GM19239 (cell line): ENCODE measurements around the gene CAPZB.

Experiments used
- DNase-seq: peaks from one replicate; pipeline ENCODE4 v3.0.0; 2011; ENCODE audit warnings: low spot score; ENCODE audit not compliant: insufficient read length
- FAIRE-seq: peaks from 2 replicates; lab custom pipeline; 2011; peaks lifted over from hg19 to GRCh38; lab: Jason Lieb, UNC

The CAPZB gene

DNA sequence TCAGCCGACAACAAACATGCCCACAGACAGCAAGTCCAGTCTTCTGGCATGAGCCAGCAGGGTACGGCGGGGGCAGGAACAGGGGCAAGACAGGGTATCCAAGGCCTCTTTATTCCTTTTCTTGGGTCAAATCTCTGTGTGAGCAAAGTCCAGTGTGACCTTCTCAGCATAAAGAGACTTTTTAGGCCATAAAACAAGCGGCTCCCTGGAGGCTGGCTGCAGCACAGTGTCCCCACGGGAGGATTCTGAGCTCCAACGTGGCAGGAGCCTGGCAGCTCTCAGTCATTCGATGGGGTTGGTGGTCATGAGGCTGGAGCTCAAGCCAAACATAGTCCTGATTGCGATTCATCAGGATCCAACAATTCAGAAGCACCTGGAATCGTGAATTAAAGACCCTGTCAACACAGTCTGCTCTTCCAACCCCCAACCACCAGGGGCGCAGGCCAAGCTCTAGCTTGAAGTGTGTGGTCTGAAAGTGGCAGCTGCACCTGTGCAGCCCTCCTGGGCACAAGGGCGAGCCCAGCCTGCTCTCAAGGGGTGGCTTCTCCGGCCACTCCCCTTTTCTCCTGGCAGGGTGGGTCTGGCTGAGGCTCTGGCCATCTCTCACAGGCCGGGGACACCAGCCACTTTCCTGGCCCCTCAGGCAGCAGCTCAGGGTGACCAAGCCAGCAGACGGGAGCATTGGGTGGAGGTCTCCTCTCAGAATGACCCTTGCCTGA, 111.1 kb downstream of the CAPZB start:
- no peak for FAIRE-seq

DNA sequence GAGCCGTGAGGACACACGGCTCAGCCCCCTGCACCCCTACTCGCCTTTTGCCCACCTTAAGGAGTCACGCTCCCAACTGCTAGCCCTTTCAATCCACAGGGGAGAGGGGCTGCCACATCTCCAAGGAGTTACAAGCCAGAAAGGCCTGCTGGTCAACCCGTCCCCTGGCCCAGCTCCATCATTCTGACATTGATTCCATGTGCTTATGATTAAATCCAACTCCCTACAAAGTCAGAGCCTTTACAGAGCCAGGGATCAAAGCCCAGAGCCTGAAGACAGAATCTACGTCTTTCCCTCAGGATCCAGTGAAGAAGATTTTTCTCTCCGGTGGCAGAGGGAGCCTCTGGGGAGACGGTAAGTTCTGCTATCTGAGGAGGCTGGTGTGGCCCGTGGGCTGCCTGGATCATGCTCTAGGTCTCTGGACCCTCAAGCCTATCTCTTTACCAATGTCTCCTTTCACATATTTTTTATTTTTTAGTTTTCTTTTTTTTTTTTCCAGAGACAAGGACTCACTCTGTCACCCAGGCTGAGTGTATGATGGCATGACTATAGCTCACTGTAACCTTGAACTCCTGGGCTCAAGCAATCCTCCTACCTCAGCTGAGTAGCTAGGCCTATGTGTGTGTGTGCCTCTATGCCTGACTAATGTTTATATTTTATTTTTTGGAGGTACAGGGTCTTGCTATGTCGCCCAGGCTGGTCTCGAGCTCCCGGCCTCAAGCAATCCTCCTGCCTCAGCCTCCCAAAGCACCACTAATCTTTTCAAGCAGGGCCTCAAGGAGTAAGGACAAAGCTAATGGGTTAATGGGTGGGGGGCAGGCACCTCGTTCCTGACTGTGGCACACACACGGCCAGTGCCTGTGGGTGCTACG, 111.9 kb downstream of the CAPZB start:
- FAIRE-seq (no peak), DNase-seq (no peak)

More for the DNA sequence above, 111.1 kb downstream of the CAPZB start:
- no peak for DNase-seq

DNA sequence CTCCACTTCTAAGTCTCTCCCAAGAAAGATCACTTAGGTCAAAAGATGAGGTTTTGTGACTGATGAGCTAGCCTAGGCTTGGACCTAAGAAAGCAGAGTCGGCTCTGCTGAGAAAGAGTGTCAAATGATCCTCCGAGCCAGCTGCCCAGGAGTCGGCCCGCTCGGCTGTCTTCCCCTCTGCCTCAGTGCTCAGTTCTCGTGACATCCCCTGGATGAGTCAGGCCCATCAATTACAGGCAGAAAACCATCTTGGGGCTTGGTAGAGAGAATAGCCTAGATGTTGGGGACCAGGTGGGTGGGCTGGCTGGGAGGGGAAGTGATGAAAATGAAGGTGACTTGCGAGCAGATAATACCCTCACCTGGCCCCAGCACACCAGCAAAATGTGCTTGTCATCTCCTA, 112.7 kb downstream of the CAPZB start:
- DNase-seq (no peak), FAIRE-seq (no peak)

DNA sequence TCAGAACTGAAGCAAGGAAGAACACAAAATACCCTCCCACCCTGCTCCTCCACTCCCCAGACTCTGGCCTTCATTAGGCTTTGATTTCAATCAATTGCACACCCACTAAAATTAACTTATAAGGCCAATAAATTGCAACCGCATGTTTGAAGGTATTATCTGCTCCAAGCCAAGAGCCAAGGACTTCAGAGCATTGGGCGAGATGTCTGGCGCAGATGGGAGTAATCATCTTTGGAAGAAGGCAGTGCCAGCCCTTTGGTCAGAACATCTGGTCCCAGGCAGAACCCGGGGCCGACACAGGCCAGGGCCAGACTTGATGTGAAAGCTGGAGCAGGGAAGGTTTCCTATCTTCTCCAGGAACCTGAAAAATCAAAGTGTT, 113.2 kb downstream of the CAPZB start:
- no peak for DNase-seq
- FAIRE-seq, result no peak

DNA sequence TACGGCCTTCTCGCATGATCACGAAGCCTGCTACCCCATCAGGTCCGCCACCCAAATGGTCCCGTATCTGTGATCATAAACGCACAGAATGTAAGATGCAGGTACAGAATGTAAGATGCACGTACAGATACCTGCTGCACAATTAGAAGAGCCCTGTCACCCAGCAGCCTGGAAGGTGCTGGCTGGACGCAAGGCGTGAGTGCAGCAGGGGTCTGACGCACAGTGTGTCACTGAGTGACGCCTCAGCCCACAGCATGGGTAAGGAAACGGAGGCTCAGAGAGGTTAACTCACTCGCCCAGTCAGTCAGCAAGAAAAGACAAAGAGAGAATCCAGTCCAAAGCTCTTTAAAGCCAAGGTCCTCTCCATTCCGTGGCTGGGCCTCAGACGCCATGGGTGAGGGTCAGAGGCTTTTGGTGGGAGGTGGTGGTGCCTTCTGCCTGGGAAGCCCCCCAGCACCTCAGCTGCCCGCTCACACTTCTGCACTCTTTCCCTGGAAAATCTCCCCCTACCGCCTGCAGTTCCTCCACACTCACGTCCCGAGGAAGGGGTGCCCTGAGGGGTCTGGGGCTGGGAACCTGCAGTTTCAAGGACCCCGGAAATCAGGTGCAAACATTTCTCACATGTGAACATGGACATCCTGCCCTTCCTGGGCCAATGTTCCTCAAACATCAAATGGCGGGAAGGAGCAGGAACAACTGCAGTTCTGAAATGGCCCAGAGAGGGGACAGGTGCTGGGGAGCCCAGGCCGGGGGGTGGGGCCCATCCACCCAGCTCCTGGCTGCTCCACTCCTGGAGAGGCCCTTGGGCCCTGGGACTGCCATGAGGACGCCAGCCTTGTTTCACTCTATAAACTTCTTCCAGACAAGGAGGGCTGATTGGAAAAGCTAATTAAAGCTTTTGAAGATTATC, 113.9 kb downstream of the CAPZB start:
- no peak for DNase-seq
- FAIRE-seq, result no peak

DNA sequence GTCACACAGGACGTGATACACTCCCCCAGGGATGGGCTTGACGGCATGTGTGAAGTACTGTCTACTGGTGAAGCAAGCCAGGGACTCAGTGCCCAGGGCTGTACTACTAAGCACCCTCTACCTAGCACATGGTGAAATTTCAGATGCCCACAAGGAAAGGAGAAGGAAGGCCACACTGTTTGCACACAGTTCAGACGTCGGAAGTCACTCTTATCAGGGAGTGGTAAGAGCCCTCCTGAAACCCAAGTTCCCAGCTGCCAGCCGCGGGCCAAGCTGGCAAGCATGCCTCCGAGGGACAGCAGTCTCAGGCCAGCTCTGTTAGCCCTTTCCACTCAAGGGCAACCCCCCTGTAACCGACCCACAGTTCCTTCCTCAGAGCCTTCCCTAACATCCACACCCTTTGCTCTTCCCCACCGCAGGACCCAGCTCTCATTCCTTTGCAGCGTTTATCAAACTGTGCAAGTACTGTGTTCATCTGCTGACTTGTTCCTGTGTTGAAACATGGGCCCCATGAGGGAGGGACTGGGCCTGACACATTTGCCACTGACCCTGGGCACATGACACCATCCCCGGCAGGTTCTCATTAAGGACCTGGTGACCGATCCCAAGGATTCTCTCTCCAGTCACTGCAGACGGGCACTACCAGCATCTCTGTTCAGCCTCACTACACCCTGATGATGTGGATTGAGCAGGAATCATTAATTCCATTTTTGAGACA, 114.7 kb downstream of the CAPZB start:
- no peak for DNase-seq
- FAIRE-seq, result no peak

DNA sequence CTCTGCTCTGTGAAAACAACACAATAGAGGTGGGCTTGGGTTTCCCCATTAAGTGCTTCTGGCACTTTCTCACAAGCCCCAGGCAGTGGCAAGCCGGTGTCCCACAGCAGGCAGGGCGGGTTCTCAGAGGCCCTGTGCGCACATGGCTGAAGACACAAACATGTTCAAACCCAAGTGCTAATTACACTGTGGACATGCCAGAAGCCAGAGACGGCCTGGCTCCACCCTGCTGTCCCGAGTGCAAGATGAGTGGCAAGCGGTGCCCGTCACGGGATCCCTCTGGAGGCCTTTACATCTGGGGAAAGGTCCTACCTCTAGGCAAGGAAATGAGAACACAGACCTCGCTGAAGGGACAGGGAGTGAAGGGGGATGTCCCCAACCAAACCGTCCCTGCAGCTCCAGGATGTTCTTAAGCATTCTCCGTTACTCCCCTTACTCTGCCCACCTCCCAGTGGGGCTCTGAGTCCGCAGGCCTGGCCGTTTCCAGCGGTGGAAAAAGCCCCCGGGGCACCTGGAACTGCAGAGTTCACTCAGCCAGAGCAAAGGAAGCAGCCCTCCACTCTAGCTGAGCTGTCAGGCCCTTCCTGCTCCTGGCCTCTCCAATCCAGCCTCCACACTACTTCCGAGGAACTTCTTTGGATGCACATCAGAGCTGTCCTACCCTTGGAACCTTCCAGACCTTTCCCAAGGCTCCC, 115.8 kb downstream of the CAPZB start:
- DNase-seq (no peak), FAIRE-seq (no peak)

DNA sequence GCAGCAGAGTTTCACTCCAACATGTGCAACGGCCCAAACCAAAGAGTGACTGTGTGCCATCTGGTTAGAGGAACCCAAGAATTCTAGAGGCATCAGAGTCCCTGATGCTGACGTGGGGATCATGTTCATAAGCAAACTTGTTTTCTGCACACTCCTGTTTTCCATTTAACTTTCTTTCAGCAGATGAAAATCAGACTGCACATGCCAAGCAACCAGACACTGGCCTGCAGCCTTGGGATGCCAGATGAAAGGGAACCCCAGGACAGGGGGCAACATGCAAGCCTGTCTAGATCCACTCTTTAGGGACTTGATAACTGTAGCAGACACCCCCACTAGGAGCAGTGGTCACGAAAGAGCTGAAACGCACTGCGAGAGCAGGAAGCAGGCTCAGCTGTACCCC, 116.4 kb downstream of the CAPZB start:
- DNase-seq (no peak), FAIRE-seq (no peak)

DNA sequence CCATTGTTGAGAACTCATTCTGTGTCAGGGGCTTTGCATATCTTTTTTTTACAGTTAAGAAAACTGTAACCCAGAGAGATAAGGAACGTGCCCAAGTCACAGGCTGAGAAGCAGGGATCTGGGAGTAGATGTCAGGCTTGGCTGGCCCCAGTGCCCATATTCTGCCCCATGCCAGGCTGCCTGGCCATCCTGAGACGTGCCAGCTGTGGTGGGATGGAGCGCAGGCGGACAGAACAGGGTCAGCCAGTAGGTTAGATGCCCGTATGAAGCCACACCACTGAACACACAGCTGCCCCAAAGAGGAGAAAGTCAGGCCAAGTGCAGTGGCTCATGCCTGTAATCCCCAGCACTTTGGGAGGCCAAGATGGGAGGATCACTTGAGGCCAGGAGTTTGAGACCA, 117.3 kb downstream of the CAPZB start:
- DNase-seq (no peak), FAIRE-seq (no peak)

DNA sequence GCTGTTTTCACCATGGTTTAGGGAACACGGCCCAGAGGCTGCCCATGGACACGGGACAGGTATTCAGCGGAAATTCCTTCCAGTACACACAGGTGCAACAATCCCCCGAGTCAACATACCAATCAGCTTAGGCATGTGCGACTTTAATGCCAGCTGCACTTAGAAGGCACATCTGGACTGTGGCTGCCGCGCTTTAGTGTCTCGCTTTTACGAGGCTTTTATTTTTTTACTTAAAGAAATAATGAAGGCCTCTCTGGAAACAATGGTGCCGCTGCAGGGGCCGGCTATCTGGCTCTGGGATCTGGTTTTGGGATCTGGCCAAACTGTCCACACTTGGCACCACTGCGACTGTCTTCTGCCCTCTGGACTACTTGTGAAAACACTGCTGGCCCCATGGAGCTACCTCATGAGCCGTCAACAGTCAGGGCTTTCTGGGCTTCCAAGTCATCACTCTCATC, 117.7 kb downstream of the CAPZB start:
- DNase-seq (no peak), FAIRE-seq (no peak)

DNA sequence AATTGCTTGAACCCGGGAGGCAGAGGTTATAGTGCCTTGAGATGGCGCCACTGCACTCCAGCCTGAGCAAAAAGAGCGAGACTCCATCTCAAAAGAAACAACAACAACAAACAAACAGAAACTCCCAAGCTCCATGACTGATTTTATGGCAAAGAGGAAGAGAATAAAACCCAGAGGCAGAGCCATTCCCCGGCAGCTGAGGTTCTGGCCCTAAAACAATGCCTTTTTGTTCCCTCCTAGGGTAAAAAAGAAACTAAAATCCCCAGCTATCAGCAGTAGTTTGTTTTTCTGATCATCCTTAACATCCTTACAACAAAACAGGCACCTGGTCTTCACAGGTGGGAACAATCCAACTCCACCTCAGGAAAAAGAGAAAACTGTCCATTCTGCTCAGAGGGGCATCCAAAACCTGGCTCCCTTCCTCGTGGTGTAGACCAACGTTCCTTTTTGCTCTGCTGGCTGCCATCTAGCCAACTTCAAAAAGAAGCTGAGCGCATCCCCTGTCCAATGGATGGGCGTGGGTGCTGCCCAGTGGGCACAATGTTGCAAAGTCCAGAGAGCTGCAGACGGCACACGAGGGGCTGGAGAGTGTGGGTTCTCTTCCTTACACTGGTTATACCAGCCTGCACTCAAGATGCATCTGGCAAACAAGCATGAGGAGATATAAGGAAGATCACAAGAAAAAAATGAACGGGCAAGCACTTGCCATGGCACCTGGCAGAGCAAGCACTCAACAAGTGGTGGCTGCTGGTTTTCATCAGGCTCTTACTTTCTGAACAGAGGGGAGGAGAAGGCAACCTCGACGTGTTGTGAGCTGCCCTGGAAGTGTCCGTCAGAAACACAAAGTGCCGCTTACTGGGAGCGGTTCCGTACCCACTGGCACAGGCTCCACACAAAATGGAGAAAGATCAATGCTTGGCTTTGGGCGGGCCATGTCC, 118.5 kb downstream of the CAPZB start:
- FAIRE-seq, result no peak
- no peak for DNase-seq

DNA sequence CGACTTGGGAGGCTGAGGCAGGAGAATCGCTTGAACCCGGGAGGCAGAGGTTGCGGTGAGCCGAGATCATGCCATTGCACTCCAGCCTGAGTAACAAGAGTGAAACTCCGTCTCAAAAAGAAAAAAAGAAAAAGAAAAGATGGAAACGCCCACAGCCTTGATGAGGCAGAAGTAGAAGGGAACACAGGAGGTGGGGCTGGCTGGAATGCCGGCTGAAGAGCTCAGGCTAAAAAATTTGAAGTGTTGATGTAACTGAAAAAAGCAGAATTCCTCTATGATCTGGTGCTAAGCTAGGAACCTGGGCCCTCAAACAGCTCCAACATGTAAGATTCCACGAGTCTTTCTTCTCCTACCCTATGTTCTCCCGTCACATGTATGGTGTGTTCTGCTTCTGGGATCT, 119.6 kb downstream of the CAPZB start:
- FAIRE-seq (no peak), DNase-seq (no peak)

DNA sequence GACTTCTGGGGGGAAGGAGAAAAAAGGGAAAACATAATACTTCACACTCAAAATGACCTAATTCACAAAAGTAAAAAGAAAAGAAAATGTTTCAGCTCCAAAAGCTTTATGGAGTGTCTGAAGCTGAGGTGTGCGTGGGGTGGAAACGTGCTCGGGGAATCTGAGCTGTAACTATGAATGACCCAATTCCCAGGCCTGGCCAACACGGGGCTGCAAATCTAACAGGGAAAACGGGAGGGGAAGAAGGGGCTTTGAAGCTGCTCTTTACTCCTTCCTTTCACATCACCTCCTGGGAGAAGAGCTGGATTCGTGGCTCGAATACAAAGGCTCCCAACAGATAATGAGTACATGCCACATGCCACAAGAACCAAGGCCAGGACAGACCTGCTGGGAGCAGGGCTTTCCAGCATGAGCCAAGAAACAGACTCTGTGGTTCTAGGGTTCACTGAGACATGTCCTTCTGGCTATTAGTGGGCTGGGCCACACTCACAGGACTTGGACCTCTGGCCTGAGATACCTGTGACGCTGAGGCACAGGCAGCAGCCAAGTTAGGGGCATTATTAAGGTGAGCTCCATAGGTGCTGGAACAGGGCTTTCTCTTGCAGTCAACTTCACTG, 121.7 kb downstream of the CAPZB start:
- FAIRE-seq, result no peak

DNA sequence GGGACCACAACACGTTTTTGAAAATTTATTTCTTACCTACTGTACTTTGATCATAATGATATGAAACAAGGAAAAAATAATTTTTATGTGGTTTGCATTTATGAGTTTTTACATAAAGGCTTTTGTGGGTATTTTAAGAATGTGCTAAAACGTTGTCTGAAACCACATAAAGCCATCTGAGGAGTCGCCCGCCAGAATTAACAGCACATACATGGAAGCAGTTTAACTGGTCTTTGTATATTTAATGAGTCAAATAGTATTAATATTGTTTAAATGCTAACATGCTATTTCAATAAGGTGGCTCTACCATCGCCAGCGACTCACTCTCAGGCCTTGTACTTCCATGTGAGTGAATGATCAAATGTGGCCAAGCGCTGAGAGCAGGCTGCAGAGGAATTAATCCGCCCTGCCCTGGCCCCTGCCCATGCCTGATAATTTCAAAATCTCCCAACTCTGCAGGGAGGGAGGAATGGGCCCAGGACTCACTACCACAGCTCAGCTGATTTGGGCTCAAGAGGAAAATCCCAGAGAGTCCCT, 123.7 kb downstream of the CAPZB start:
- DNase-seq (no peak), FAIRE-seq (no peak)

More for the DNA sequence above, 121.7 kb downstream of the CAPZB start:
- DNase-seq, result no peak

DNA sequence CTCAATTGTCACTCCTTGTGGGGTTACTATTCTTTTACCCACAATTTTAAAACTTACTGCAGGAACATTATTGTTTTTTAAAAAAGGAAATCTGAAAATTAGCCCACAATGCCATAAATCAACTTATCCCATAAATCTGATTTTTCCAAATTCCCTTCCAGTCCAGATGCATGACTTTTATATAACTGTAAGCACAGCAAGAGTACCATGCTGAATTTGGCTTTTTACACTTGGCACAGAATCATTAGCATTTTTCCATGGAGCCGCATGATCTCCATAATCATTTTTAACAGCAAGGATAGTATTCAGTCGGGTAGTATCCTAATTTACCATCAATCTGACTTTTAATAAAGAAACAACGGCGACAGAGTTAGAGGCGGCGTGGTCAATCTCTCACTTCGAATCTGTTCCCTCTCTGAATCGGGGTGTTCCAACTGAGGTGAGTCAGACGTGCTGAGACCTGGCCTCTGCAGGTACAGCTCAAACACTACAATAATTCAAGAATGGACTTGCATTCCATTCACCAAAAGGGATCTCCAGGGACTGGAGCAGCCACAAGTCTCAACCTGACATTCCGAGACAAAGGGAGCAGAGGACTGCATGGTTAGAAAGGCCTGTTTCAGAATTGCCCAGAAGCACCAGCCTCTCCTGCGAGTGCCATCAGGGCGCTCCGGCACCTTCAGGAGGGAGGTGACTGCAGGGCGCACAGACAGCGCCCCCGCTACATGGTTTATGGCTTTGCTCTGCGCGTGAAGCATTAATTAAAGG, 124.3 kb downstream of the CAPZB start:
- no peak for FAIRE-seq

DNA sequence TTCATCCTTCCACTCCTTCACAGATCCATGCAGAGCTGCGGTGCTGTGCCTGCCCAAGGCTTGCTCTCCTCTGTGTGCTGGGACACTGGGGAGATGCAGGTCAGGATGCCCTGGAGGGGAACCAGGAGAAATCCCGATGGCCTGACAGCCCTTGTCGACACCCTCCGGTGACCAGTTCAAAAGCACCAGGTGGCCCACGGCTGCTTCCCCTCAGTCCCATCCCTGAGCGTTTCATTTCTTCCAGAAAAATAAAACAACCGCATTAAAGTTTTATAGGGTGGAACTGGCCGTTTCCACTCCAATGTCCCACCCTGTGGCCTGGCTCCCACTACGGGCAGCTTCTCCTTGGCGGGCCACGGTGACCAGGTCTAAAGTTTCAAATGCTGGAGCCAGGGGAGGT, 124.9 kb downstream of the CAPZB start:
- no peak for DNase-seq
- FAIRE-seq, result no peak

More for the DNA sequence above, 124.3 kb downstream of the CAPZB start:
- DNase-seq, result no peak

DNA sequence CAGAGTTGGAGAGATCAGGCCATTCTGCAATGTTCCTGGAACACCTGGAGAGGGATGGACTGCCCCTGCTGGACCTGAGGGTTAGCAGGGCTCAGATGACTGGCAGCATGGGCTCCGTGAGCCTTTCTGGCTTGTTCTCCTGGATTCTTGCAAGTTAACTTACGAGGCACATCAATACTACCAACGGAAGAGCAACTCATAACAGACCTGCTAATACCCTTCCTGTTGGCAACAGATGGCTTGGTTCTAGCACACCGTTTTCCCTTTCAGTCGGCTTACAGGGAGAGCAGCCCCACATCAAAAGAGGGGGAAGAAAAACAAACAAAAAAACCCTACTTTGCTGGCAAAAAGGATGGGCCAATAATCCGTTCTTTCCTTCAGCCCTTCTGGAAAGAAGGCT, 125.3 kb downstream of the CAPZB start:
- FAIRE-seq (no peak), DNase-seq (no peak)
